ENCODE data around the gene PCSK4. TPM values are rescaled to one million over a fixed set of nuclear protein-coding genes. Genes with fewer than 3 reads are reported as not detected.

PCSK4 gene
- total RNA-seq, 1 experiment from 2014 or later, result 9.1 TPM

- Histone ChIP-seq H3K4me1 (ENCODE audit: insufficient read depth, low read length) (no peaks in the 10 kb centered on the region), H3K79me2 (ENCODE audit: insufficient read depth, low read length) (no peaks in the 10 kb centered on the region), H3K23ac (ENCODE audit: insufficient read length, low read depth, low read length) (no peak overlapping the region), H2BK120ac (ENCODE audit: low read depth, low read length, poor library complexity, severe bottlenecking) (no peak overlapping the region), H2AFZ (ENCODE audit: low read length) (no peak overlapping the region), H3K27ac (ENCODE audit: insufficient read length, low read depth, low read length) (no peak overlapping the region), H2BK15ac (ENCODE audit: low read depth, low read length) (no peak overlapping the region), H2BK12ac (ENCODE audit: insufficient read length, low read depth, low read length) (no peak overlapping the region), H3K14ac (ENCODE audit: insufficient read depth, low read length) (no peak overlapping the region), H4K20me1 (ENCODE audit: control insufficient read depth, insufficient read depth, insufficient read length) (peaks cover 3% of the 10 kb centered on the region), H2BK5ac (ENCODE audit: insufficient read length, low read length) (no peak overlapping the region), H3K23me2 (ENCODE audit: insufficient read length, low read depth, low read length, poor library complexity, severe bottlenecking) (peaks cover 2% of the 10 kb centered on the region), H3K4ac (ENCODE audit: low read depth, low read length) (no peak overlapping the region), H4K8ac (replicated peaks; ENCODE audit: insufficient read length, low read depth, low read length) (no peak overlapping the region), H4K91ac (ENCODE audit: insufficient read length, low read depth, low read length) (no peak overlapping the region), H3K56ac (ENCODE audit: insufficient read length, low read depth, low read length) (no peak overlapping the region), H3K18ac (ENCODE audit: insufficient read length, low read depth, low read length) (no peak overlapping the region), H3K9ac (ENCODE audit: extremely low read depth, insufficient read length, low read length) (no peak overlapping the region), H4K5ac (ENCODE audit: insufficient read length, low read depth, low read length) (no peak overlapping the region), H3K79me1 (ENCODE audit: insufficient read depth, low read depth, low read length, poor library complexity, severe bottlenecking) (no peaks in the 10 kb centered on the region), H3K9me3 (ENCODE audit: control insufficient read depth, low read depth, low read length) (no peaks in the 10 kb centered on the region), H2AK5ac (ENCODE audit: insufficient read length, low read length) (no peak overlapping the region), H3T11ph (ENCODE audit: low read length) (no peak overlapping the region), H3K27me3 (ENCODE audit: insufficient read depth, low read length) (peaks cover 9% of the 10 kb centered on the region; the same call in 1 of the 2 replicates), H3K4me2 (ENCODE audit: insufficient read depth, insufficient read length, low read length) (no peak overlapping the region), H2BK20ac (ENCODE audit: low read depth, low read length, poor library complexity, severe bottlenecking) (no peak overlapping the region)
- no peak for DNase-seq
- peaks cover 0 to 6% of the 10 kb centered on the region in 2 experiments; a peak in 3 of 5 replicates for H3K9me3 Mint-ChIP-seq
- WGBS (ENCODE audit: extremely low coverage, insufficient read length, low lambda C conversion rate), result no CpG with 5 or more reads among the region's 23 CpGs
- no peaks in the 10 kb centered on the region for H3K36me3 Mint-ChIP-seq (ENCODE audit: insufficient read depth in 1 of 3, low read depth in 3 of 3)
- no peak overlapping the region for H3K4me3 Mint-ChIP-seq
- peaks cover 6 to 7% of the 10 kb centered on the region in 2 experiments; a peak in 3 of 4 replicates for H3K4me1 Mint-ChIP-seq
- no peak for TF ChIP-seq CTCF (conservative IDR thresholded peaks at IDR 0.05)
- peaks cover 49% of the 10 kb centered on the region for H3K27me3 Mint-ChIP-seq (ENCODE audit: low read depth)
- H3K27ac Mint-ChIP-seq, result no peak overlapping the region
Observed at GRCh38 chr19:1528596-1529429, 38.7 kb upstream of the PCSK4 start.
